ENCODE measurements around the gene SLCO1B1.

SLCO1B1 gene

GRCh38 chr12:21257172-21257571, 126.2 kb downstream of the SLCO1B1 start:
- no peak for DNase-seq (ENCODE audit: low read depth)
- no peak overlapping the region for H3K4me3 ChIP-seq (ENCODE audit: low read length)
- TF ChIP-seq CTCF (IDR thresholded peaks at IDR 0.05; ENCODE audit: insufficient read depth, low read depth, low read length, missing control alignments) = no peak

- no peak overlapping the region for H3K4me3 ChIP-seq (ENCODE audit: low read length)
- no peak for TF ChIP-seq CTCF (IDR thresholded peaks at IDR 0.05; ENCODE audit: insufficient read depth, low read depth, low read length, missing control alignments)
- no peak for DNase-seq (ENCODE audit: low read depth)
Observed at GRCh38 chr12:21264232-21264631, 133.2 kb downstream of the SLCO1B1 start.

- peak; percentile 19 for DNase-seq (ENCODE audit: low read depth)
- no peak for TF ChIP-seq CTCF (IDR thresholded peaks at IDR 0.05; ENCODE audit: insufficient read depth, low read depth, low read length, missing control alignments)
- no peak overlapping the region for H3K4me3 ChIP-seq (ENCODE audit: low read length)
Observed at GRCh38 chr12:21265932-21266331, 134.9 kb downstream of the SLCO1B1 start.

- TF ChIP-seq CTCF (IDR thresholded peaks at IDR 0.05; ENCODE audit: insufficient read depth, low read depth, low read length, missing control alignments) = no peak
- H3K4me3 ChIP-seq (ENCODE audit: low read length) = no peak overlapping the region
- peak; percentile 27 for DNase-seq (ENCODE audit: low read depth)
Observed at GRCh38 chr12:21276826-21277225, 145.8 kb downstream of the SLCO1B1 start.

Data from epithelial cell of esophagus (primary cell).